ENCODE results near the gene MRPL12. TPM values are rescaled to one million over a fixed set of nuclear protein-coding genes. Genes with fewer than 3 reads are reported as not detected.

Gene MRPL12
- total and polyA plus RNA-seq, 2 of the 13 experiments (the other 11 are each of a cell fraction or from before 2014, with no cell fraction given), result 39.1 to 94.1 TPM

DNA sequence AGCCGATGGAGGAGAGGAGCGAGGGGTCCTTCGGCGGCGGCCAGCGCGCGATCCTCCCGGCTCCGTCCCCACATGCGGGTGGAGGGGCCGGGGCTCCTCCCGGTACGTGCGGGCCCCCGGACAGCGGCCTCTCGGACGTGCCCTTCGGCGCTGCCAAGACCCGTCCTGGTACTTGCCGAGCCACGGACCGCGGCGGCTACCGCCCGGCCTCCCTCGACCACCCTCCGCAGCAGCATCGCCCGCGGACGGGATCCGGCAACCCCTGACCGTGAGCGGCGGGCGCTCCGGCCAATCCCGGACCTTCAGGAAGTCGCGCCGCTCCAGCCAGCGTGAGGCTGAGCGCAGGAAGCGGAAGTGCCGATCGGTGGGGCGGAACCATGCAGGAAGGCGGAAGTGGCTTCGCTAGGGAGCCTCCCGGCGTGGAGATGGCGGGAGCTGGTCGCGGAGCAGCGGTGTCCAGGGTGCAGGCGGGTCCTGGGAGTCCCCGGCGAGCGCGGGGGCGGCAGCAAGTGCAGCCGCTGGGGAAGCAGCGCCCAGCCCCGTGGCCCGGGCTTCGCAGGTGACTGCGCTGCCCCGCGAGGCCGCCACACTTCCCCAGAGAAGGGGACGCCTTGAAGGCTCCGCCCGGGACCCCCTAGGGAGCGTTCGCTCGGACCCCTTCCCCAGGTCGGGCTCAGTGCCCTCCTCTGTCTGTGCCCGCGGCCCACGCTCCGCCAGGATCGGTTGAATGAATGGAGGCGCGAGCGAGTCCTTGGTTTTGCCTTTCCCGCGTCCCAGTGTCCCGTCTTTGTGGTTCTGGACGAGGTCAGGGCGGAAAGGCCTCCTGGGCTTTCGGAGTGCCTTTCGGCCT, 36.6 kb upstream of the MRPL12 start, which contains the start of the genes CCDC137 and OXLD1 (continued):
- TF ChIP-seq NCOA2 (CRISPR knock-in tag; IDR thresholded peaks at IDR 0.05), result 0 out of 2 replicates have a peak, but pooled peaks have one; percentile 17
- TF ChIP-seq KLF13 (CRISPR knock-in tag; IDR thresholded peaks at IDR 0.05), result peak; percentile 72; the same call in 1 of the 2 replicates
- TF ChIP-seq, protein P1, sequence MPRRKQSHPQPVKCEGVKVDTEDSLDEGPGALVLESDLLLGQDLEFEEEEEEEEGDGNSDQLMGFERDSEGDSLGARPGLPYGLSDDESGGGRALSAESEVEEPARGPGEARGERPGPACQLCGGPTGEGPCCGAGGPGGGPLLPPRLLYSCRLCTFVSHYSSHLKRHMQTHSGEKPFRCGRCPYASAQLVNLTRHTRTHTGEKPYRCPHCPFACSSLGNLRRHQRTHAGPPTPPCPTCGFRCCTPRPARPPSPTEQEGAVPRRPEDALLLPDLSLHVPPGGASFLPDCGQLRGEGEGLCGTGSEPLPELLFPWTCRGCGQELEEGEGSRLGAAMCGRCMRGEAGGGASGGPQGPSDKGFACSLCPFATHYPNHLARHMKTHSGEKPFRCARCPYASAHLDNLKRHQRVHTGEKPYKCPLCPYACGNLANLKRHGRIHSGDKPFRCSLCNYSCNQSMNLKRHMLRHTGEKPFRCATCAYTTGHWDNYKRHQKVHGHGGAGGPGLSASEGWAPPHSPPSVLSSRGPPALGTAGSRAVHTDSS (CRISPR knock-in tag; conservative IDR thresholded peaks at IDR 0.05), result 0 out of 2 replicates have a peak, but pooled peaks have one; percentile 86
- TF ChIP-seq, protein P2, sequence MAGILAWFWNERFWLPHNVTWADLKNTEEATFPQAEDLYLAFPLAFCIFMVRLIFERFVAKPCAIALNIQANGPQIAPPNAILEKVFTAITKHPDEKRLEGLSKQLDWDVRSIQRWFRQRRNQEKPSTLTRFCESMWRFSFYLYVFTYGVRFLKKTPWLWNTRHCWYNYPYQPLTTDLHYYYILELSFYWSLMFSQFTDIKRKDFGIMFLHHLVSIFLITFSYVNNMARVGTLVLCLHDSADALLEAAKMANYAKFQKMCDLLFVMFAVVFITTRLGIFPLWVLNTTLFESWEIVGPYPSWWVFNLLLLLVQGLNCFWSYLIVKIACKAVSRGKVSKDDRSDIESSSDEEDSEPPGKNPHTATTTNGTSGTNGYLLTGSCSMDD (CRISPR knock-in tag; IDR thresholded peaks at IDR 0.05), result no peak
- TF ChIP-seq RFXAP (CRISPR knock-in tag; IDR thresholded peaks at IDR 0.05; ENCODE audit: borderline replicate concordance), result no peak; the same call in 1 of the 2 replicates
- TF ChIP-seq ZNF136 (CRISPR knock-in tag; IDR thresholded peaks at IDR 0.05; ENCODE audit: low read depth), result peak; percentile 45; the same call in 1 of the 2 replicates
- TF ChIP-seq ZNF318 (CRISPR knock-in tag; IDR thresholded peaks at IDR 0.05), result peak; percentile 31; the same call in 1 of the 2 replicates
- TF ChIP-seq MTF2 (CRISPR knock-in tag; IDR thresholded peaks at IDR 0.05; ENCODE audit: borderline replicate concordance), result no peak; the same call in 1 of the 2 replicates
- TF ChIP-seq, protein P3, sequence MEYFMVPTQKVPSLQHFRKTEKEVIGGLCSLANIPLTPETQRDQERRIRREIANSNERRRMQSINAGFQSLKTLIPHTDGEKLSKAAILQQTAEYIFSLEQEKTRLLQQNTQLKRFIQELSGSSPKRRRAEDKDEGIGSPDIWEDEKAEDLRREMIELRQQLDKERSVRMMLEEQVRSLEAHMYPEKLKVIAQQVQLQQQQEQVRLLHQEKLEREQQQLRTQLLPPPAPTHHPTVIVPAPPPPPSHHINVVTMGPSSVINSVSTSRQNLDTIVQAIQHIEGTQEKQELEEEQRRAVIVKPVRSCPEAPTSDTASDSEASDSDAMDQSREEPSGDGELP (IDR thresholded peaks at IDR 0.05; ENCODE audit: borderline replicate concordance, low read depth), result no peak
- peak; percentile 53; the same call in 1 of the 2 replicates for TF ChIP-seq CHD2 (IDR thresholded peaks at IDR 0.05; ENCODE audit: low read depth, low read length)
- no peak for TF ChIP-seq ZSCAN22 (CRISPR knock-in tag; IDR thresholded peaks at IDR 0.05)
- TF ChIP-seq, protein P4, sequence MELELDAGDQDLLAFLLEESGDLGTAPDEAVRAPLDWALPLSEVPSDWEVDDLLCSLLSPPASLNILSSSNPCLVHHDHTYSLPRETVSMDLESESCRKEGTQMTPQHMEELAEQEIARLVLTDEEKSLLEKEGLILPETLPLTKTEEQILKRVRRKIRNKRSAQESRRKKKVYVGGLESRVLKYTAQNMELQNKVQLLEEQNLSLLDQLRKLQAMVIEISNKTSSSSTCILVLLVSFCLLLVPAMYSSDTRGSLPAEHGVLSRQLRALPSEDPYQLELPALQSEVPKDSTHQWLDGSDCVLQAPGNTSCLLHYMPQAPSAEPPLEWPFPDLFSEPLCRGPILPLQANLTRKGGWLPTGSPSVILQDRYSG (CRISPR knock-in tag; IDR thresholded peaks at IDR 0.05), result no peak; the same call in 1 of the 2 replicates
- no peak; the same call in 1 of the 2 replicates for TF ChIP-seq JDP2 (CRISPR knock-in tag; IDR thresholded peaks at IDR 0.05; ENCODE audit: borderline replicate concordance)
- TF ChIP-seq SIX4 (CRISPR knock-in tag; IDR thresholded peaks at IDR 0.05), result no peak; the same call in 1 of the 2 replicates

Measured in HepG2 (cell line).